Retinal pigment epithelial cell (primary cell): ENCODE measurements around the gene MANSC4.

Experiments
- DNase-seq: peaks from one replicate; pipeline ENCODE4 v3.0.0-alpha.2; 2010; ENCODE audit warnings: low read depth
- H3K4me3 ChIP-seq: 2 replicates; pipeline ENCODE4 v1.5.1; 2011; ENCODE audit warnings: mild to moderate bottlenecking, low read length, control low read depth, moderate library complexity
- CTCF ChIP-seq: conservative IDR thresholded peaks from 2 replicates; pipeline ENCODE4 v1.5.1; 2011; ENCODE audit warnings: low read depth, low read length, control low read depth, inconsistent platforms

MANSC4 gene

GRCh38 chr12:27821259-27821973, 41.4 kb upstream of the MANSC4 start:
- peak; percentile 78 for TF ChIP-seq CTCF
- no peak overlapping the region for H3K4me3 ChIP-seq
- DNase-seq, result peak; percentile 33

- no peak for TF ChIP-seq CTCF
- DNase-seq, result no peak
Observed at GRCh38 chr12:27820564-27820963, 40.5 kb upstream of the MANSC4 start.

DNA sequence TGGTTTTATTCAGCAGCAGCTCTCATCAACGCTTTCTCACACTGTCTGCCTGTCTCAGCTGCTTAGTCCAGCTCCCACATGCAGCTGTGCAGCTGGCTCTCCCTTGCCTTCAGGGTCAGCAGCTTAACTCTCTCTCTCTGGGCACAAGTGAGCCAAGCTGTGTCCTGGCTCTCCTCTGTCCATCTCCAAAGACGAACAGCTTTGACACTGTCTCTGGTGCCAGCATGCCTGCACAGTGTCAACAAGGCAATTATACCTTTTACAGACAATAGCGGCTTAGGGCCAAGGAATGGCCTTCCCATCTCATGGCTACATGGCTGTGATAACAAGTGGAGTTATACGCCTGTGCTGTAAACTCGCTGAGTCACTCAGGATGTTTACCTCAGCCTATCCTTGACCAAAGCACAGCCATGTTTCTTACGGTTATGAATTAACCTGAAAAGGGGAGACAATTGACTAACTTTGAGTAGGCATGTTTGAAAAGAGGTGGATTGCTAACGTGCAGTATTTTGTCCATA, 38.4 kb upstream of the MANSC4 start:
- H3K4me3 ChIP-seq, result no peak overlapping the region
- no peak for TF ChIP-seq CTCF
- no peak for DNase-seq

More at GRCh38 chr12:27820564-27820963, 40.5 kb upstream of the MANSC4 start:
- no peak overlapping the region for H3K4me3 ChIP-seq

GRCh38 chr12:27817766-27818165, 37.7 kb upstream of the MANSC4 start:
- TF ChIP-seq CTCF, result no peak
- DNase-seq, result no peak
- H3K4me3 ChIP-seq, result no peak overlapping the region

- TF ChIP-seq CTCF, result no peak
- H3K4me3 ChIP-seq, result no peak overlapping the region
- no peak for DNase-seq
Observed at GRCh38 chr12:27814851-27815591, 35.0 kb upstream of the MANSC4 start.

DNA sequence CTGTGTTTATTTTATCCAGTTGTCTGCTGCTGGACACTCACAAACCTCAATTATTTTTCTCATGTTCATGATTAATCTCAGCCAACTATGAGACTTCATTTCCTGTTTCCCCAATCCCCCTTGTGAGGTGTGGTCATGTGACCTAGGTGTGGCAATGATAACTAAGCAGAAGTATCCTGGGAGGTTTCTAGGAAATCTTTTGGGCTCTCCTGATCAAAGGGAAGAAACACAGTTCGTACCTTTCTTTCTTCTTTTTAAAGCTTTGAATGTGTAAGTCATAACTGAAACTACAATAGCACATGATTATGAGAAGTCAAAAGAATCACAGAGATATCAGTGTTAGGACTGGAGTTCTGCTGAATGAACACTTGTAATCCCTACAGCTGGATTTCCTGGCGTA, 34.4 kb upstream of the MANSC4 start:
- TF ChIP-seq CTCF, result no peak
- no peak for DNase-seq
- H3K4me3 ChIP-seq, result no peak overlapping the region
